SIG-M5 (cell line): ENCODE data around the gene HNRNPA1L2.
A peak's percentile ranks its signal among the peaks of the same experiment; 100 is the strongest.
"Not testable (repeated sequence)": the region's sequence is repeated elsewhere in the genome, so short reads cannot be mapped to it uniquely, and the experiment has no call there.

Experiments used
- DNase-seq: peaks from one replicate; lab custom pipeline; 2025; lab: John Stamatoyannopoulos, UW

Gene HNRNPA1L2

GRCh38 chr13:52642131-52642530 is at the start of gene HNRNPA1L2:
HNRNPA1L2 (plus strand) TSS chr13:52642431; CDS start chr13:52642493, 62 bp downstream.
- DNase-seq: no peak

GRCh38 chr13:52593175-52593574 is 49.1 kb upstream of the HNRNPA1L2 start:
- DNase-seq: not testable (repeated sequence)

- not testable (repeated sequence) for DNase-seq
Measured at GRCh38 chr13:52593812-52594211, 48.4 kb upstream of the HNRNPA1L2 start.

- DNase-seq: not testable (repeated sequence)
Measured at GRCh38 chr13:52594295-52594694, 47.9 kb upstream of the HNRNPA1L2 start.

GRCh38 chr13:52597676-52598075 is 44.6 kb upstream of the HNRNPA1L2 start:
- no peak for DNase-seq

GRCh38 chr13:52599037-52599847 is 43.0 kb upstream of the HNRNPA1L2 start:
- no peak for DNase-seq

GRCh38 chr13:52599848-52600603 is 42.2 kb upstream of the HNRNPA1L2 start:
- no peak for DNase-seq

- DNase-seq: no peak
Measured at GRCh38 chr13:52600666-52601065, 41.6 kb upstream of the HNRNPA1L2 start.

GRCh38 chr13:52603316-52603715 is 38.9 kb upstream of the HNRNPA1L2 start:
- not testable (repeated sequence) for DNase-seq

- not testable (repeated sequence) for DNase-seq
Measured at GRCh38 chr13:52606126-52606525, 36.1 kb upstream of the HNRNPA1L2 start.

- not testable (repeated sequence) for DNase-seq
Measured at GRCh38 chr13:52606795-52607194, 35.4 kb upstream of the HNRNPA1L2 start.

GRCh38 chr13:52608184-52608583 is 34.0 kb upstream of the HNRNPA1L2 start:
- DNase-seq: not testable (repeated sequence)

- not testable (repeated sequence) for DNase-seq
Measured at GRCh38 chr13:52609013-52609606, 33.1 kb upstream of the HNRNPA1L2 start.

GRCh38 chr13:52610158-52610557 is 32.1 kb upstream of the HNRNPA1L2 start:
- not testable (repeated sequence) for DNase-seq

- no peak for DNase-seq
Measured at GRCh38 chr13:52615134-52615801, 27.0 kb upstream of the HNRNPA1L2 start.

- no peak for DNase-seq
Measured at GRCh38 chr13:52615812-52616211, 26.4 kb upstream of the HNRNPA1L2 start.

GRCh38 chr13:52617070-52618060 is 24.9 kb upstream of the HNRNPA1L2 start:
- peak; percentile 37 for DNase-seq

GRCh38 chr13:52631083-52631690 is 11.0 kb upstream of the HNRNPA1L2 start:
- DNase-seq: not testable (repeated sequence)

GRCh38 chr13:52638666-52639328 is 3.4 kb upstream of the HNRNPA1L2 start:
- DNase-seq: no peak

GRCh38 chr13:52644108-52644507 is 1.9 kb downstream of the HNRNPA1L2 start:
- DNase-seq: no peak
